ENCODE data around the gene CIBAR2. TPM values are rescaled to one million over a fixed set of nuclear protein-coding genes. Genes with fewer than 3 reads are reported as not detected.
A peak's percentile ranks its signal among the peaks of the same experiment; 100 is the strongest.

CIBAR2 gene
- total RNA-seq, 1 experiment from 2014 or later = not detected

- Histone ChIP-seq H3K56ac (ENCODE audit: insufficient read length, low read depth, low read length) (no peak overlapping the region), H3K18ac (ENCODE audit: insufficient read length, low read depth, low read length) (no peak overlapping the region), H2AK5ac (ENCODE audit: insufficient read length, low read length) (no peak overlapping the region), H3K23ac (ENCODE audit: insufficient read length, low read depth, low read length) (no peak overlapping the region), H3K4me1 (ENCODE audit: insufficient read depth, low read length) (no peaks in the 10 kb centered on the region), H3K14ac (ENCODE audit: insufficient read depth, low read length) (no peak overlapping the region), H3K9me3 (ENCODE audit: control insufficient read depth, low read depth, low read length) (no peaks in the 10 kb centered on the region), H3K4me2 (ENCODE audit: insufficient read depth, insufficient read length, low read length) (no peak overlapping the region), H4K20me1 (ENCODE audit: control insufficient read depth, insufficient read depth, insufficient read length) (no peaks in the 10 kb centered on the region), H2BK12ac (ENCODE audit: insufficient read length, low read depth, low read length) (no peak overlapping the region), H4K8ac (replicated peaks; ENCODE audit: insufficient read length, low read depth, low read length) (no peak overlapping the region), H2BK120ac (ENCODE audit: low read depth, low read length, poor library complexity, severe bottlenecking) (no peak overlapping the region), H3K79me1 (ENCODE audit: insufficient read depth, low read depth, low read length, poor library complexity, severe bottlenecking) (no peaks in the 10 kb centered on the region), H3K23me2 (ENCODE audit: insufficient read length, low read depth, low read length, poor library complexity, severe bottlenecking) (no peaks in the 10 kb centered on the region), H2BK5ac (ENCODE audit: insufficient read length, low read length) (no peak overlapping the region), H3K9ac (ENCODE audit: extremely low read depth, insufficient read length, low read length) (no peak overlapping the region), H2BK15ac (ENCODE audit: low read depth, low read length) (no peak overlapping the region), H2AFZ (ENCODE audit: low read length) (no peak overlapping the region), H3T11ph (ENCODE audit: low read length) (no peak overlapping the region), H4K91ac (ENCODE audit: insufficient read length, low read depth, low read length) (no peak overlapping the region), H3K27me3 (ENCODE audit: insufficient read depth, low read length) (no peaks in the 10 kb centered on the region), H4K5ac (ENCODE audit: insufficient read length, low read depth, low read length) (no peak overlapping the region), H3K4ac (ENCODE audit: low read depth, low read length) (no peak overlapping the region), H3K27ac (ENCODE audit: insufficient read length, low read depth, low read length) (no peak overlapping the region), H3K79me2 (ENCODE audit: insufficient read depth, low read length) (no peaks in the 10 kb centered on the region), H2BK20ac (ENCODE audit: low read depth, low read length, poor library complexity, severe bottlenecking) (no peak overlapping the region)
- Mint-ChIP-seq H3K4me1 (peaks cover 3 to 8% of the 10 kb centered on the region in 2 experiments; a peak in 2 of 4 replicates), H3K27ac (peak overlapping the region in 2 of 3 experiments; percentile 70 to 80; a peak in 3 of 7 replicates), H3K36me3 (ENCODE audit: insufficient read depth in 1 of 3, low read depth in 3 of 3) (no peaks in the 10 kb centered on the region; a peak in 1 of 7 replicates), H3K4me3 (no peak overlapping the region), H3K27me3 (ENCODE audit: low read depth) (peaks cover 6% of the 10 kb centered on the region), H3K9me3 (no peaks in the 10 kb centered on the region)
- no peak for DNase-seq
- no CpG with 5 or more reads among the region's 27 CpGs for WGBS (ENCODE audit: extremely low coverage, insufficient read length, low lambda C conversion rate)
- no peak for TF ChIP-seq CTCF (conservative IDR thresholded peaks at IDR 0.05)
These were observed 34.8 kb upstream of the CIBAR2 start for GRCh38 chr16:85146922-85147651.

Measured in H9 (cell line).